Measurements from ENCODE around the gene RAD1.

The RAD1 gene

DNA sequence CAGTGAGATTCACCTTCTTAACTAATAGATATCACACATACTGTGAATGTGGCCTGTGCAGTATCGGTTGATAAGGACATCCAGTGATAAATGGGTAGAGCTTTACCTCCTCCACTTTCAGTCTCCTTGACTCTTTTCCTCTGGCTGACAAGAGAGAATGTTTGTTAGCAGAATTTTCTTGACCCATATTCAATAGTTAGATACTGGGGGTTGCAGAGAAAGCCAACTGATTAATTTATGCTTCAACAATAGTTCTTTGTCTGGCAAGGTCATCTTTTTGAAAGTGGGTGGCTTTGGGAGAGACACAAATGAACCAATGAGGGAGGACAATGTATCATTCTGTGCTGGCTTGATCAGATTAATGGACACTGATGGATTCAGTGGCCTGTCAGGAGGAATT lies 46.0 kb downstream of the RAD1 start:
- TF ChIP-seq, protein P1, sequence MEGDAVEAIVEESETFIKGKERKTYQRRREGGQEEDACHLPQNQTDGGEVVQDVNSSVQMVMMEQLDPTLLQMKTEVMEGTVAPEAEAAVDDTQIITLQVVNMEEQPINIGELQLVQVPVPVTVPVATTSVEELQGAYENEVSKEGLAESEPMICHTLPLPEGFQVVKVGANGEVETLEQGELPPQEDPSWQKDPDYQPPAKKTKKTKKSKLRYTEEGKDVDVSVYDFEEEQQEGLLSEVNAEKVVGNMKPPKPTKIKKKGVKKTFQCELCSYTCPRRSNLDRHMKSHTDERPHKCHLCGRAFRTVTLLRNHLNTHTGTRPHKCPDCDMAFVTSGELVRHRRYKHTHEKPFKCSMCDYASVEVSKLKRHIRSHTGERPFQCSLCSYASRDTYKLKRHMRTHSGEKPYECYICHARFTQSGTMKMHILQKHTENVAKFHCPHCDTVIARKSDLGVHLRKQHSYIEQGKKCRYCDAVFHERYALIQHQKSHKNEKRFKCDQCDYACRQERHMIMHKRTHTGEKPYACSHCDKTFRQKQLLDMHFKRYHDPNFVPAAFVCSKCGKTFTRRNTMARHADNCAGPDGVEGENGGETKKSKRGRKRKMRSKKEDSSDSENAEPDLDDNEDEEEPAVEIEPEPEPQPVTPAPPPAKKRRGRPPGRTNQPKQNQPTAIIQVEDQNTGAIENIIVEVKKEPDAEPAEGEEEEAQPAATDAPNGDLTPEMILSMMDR (IDR thresholded peaks at IDR 0.05; ENCODE audit: poor library complexity, severe bottlenecking): no peak
- H3K4me3 ChIP-seq (ENCODE audit: severe bottlenecking): no peak overlapping the region
- no peaks in the 10 kb centered on the region for H3K4me1 ChIP-seq (ENCODE audit: insufficient read depth, poor library complexity, severe bottlenecking)
- H3K36me3 ChIP-seq (ENCODE audit: low read depth): no peaks in the 10 kb centered on the region
- no peak overlapping the region for H3K27ac ChIP-seq (ENCODE audit: poor library complexity, severe bottlenecking)
- no peaks in the 10 kb centered on the region for H3K27me3 ChIP-seq (ENCODE audit: insufficient read depth, poor library complexity, severe bottlenecking)
- ATAC-seq (ENCODE audit: low read depth) (no peak), DNase-seq (ENCODE audit: low spot score) (no peak)
- no peaks in the 10 kb centered on the region for H3K9me3 ChIP-seq (ENCODE audit: severe bottlenecking)

DNA sequence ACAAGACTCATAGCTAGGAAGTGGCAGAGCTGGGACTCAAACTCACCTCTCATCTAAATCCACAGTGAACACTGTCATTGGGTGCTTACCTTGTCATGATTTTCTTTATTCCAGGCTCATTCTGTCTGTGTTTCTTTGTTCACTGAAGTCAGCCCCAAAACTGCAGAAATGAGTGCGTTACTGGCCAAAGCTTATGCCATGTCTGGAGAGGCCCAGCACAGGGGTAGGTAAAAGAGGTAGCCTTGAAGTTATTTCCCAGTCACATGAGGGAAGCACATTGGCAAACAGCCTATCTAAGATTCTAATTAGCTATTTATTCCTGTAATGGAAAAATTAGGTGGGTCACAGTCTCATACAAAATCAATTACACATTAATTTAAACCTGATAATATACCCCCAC lies 46.5 kb downstream of the RAD1 start:
- no peaks in the 10 kb centered on the region for H3K4me1 ChIP-seq (ENCODE audit: insufficient read depth, poor library complexity, severe bottlenecking)
- no peak overlapping the region for H3K4me3 ChIP-seq (ENCODE audit: severe bottlenecking)
- DNase-seq (ENCODE audit: low spot score) (no peak), ATAC-seq (ENCODE audit: low read depth) (no peak)
- no peaks in the 10 kb centered on the region for H3K9me3 ChIP-seq (ENCODE audit: severe bottlenecking)
- no peaks in the 10 kb centered on the region for H3K27me3 ChIP-seq (ENCODE audit: insufficient read depth, poor library complexity, severe bottlenecking)
- H3K27ac ChIP-seq (ENCODE audit: poor library complexity, severe bottlenecking): no peak overlapping the region
- no peaks in the 10 kb centered on the region for H3K36me3 ChIP-seq (ENCODE audit: low read depth)
- TF ChIP-seq, protein P1 (IDR thresholded peaks at IDR 0.05; ENCODE audit: poor library complexity, severe bottlenecking): no peak

- Histone ChIP-seq H3K27ac (ENCODE audit: poor library complexity, severe bottlenecking) (no peak overlapping the region), H3K4me1 (ENCODE audit: insufficient read depth, poor library complexity, severe bottlenecking) (no peaks in the 10 kb centered on the region), H3K4me3 (ENCODE audit: severe bottlenecking) (no peak overlapping the region), H3K36me3 (ENCODE audit: low read depth) (no peaks in the 10 kb centered on the region), H3K27me3 (ENCODE audit: insufficient read depth, poor library complexity, severe bottlenecking) (no peaks in the 10 kb centered on the region), H3K9me3 (ENCODE audit: severe bottlenecking) (no peaks in the 10 kb centered on the region)
- TF ChIP-seq, protein P1 (IDR thresholded peaks at IDR 0.05; ENCODE audit: poor library complexity, severe bottlenecking): no peak
- ATAC-seq (ENCODE audit: low read depth) (no peak), DNase-seq (ENCODE audit: low spot score) (no peak)
Observed at GRCh38 chr5:34867660-34868059, 47.6 kb downstream of the RAD1 start.

DNA sequence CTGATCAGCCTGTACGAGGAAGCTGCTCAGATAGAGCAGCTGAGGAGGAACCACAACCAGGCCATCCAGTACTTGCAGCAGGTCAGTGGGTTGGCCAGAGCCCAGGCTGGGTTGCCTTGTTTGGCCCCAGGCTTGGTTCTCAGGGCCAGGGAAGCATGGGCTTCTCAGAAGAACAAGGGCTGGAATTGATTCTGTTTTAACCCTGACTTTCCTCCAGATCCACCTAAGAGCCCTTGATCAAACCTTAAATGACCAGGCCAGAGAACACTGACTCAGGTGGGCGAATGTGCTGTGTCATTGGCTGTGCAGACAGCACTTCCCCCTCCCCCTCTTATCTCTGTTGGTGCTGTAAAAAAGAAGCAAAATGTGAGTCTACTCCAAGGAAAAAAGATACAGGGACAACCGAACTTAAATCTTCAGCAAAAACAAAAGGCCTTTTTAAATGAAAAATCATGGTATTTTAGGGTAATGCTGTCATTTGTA lies 48.3 kb downstream of the RAD1 start:
- H3K27me3 ChIP-seq (ENCODE audit: insufficient read depth, poor library complexity, severe bottlenecking): no peaks in the 10 kb centered on the region
- H3K4me3 ChIP-seq (ENCODE audit: severe bottlenecking): no peak overlapping the region
- no peak for DNase-seq (ENCODE audit: low spot score)
- ATAC-seq (ENCODE audit: low read depth): no peak
- no peaks in the 10 kb centered on the region for H3K4me1 ChIP-seq (ENCODE audit: insufficient read depth, poor library complexity, severe bottlenecking)
- H3K27ac ChIP-seq (ENCODE audit: poor library complexity, severe bottlenecking): no peak overlapping the region
- no peaks in the 10 kb centered on the region for H3K9me3 ChIP-seq (ENCODE audit: severe bottlenecking)
- H3K36me3 ChIP-seq (ENCODE audit: low read depth): no peaks in the 10 kb centered on the region
- TF ChIP-seq, protein P1 (IDR thresholded peaks at IDR 0.05; ENCODE audit: poor library complexity, severe bottlenecking): no peak

DNA sequence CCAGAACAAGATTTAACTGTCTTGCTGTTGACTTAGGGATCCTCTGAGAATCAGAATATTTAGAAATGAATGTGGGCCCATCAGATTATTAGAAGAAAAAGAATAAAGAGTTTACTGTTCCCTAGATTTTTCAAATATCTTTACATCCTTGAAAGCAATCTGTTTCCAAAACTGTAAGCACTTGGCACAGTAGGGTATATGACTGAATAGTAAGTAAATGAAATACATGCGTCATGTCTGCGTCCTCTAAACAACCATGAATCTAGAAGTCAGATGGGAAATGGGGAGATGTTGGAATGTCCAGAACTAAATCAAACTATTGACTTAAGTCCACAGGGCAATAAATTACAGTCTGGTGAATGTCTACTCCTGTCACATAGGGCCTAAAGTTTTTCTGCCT lies 50.2 kb downstream of the RAD1 start:
- no peak for DNase-seq (ENCODE audit: low spot score)
- Histone ChIP-seq H3K27ac (ENCODE audit: poor library complexity, severe bottlenecking) (no peak overlapping the region), H3K9me3 (ENCODE audit: severe bottlenecking) (no peaks in the 10 kb centered on the region), H3K4me1 (ENCODE audit: insufficient read depth, poor library complexity, severe bottlenecking) (no peaks in the 10 kb centered on the region), H3K4me3 (ENCODE audit: severe bottlenecking) (no peak overlapping the region), H3K27me3 (ENCODE audit: insufficient read depth, poor library complexity, severe bottlenecking) (no peaks in the 10 kb centered on the region), H3K36me3 (ENCODE audit: low read depth) (no peaks in the 10 kb centered on the region)
- no peak for ATAC-seq (ENCODE audit: low read depth)
- TF ChIP-seq, protein P1 (IDR thresholded peaks at IDR 0.05; ENCODE audit: poor library complexity, severe bottlenecking): no peak
